ENCODE results near the gene USP36. TPM values are rescaled to one million over a fixed set of nuclear protein-coding genes. Genes with fewer than 3 reads are reported as not detected.

Gene USP36
- total and polyA plus RNA-seq, 12 donors, result 10.0 to 28.8 (median 24.8) TPM

DNA sequence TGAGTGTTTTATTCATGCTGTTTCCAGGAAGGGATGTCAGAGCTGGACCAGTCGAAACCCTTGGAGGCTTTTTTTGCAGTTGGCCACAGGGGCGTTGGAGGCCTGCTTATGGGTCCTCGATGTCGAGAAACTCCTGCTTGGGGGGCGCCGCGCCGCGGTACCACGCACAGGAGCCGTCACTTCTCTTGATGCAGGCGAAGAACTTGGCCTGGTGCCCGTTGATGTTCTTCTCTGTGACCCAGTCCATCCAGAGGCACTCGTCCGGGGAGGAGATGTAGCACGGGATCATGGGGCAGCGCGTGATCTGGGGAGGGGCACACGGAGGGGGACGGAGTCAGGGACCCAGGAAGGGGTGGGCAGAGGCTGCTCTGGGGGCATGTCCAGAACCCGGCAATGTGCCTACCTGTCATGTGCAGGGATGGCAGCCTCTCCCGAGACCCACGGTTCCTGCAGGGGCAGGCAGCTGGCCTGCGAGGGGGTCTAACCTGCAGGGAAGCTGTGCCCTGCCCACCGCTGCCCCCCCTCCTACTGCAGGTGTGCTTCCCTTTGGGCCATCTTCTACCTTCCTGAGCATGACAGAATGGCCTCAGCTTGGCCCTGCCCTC is 15.0 kb upstream of the USP36 start:
- TF ChIP-seq, protein P1, sequence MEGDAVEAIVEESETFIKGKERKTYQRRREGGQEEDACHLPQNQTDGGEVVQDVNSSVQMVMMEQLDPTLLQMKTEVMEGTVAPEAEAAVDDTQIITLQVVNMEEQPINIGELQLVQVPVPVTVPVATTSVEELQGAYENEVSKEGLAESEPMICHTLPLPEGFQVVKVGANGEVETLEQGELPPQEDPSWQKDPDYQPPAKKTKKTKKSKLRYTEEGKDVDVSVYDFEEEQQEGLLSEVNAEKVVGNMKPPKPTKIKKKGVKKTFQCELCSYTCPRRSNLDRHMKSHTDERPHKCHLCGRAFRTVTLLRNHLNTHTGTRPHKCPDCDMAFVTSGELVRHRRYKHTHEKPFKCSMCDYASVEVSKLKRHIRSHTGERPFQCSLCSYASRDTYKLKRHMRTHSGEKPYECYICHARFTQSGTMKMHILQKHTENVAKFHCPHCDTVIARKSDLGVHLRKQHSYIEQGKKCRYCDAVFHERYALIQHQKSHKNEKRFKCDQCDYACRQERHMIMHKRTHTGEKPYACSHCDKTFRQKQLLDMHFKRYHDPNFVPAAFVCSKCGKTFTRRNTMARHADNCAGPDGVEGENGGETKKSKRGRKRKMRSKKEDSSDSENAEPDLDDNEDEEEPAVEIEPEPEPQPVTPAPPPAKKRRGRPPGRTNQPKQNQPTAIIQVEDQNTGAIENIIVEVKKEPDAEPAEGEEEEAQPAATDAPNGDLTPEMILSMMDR (IDR thresholded peaks at IDR 0.05), result no peak
- DNase-seq (no peak), ATAC-seq (peak in 2 of 8 donors; percentile 13 to 49)
- H3K27me3 ChIP-seq, result no peaks in the 10 kb centered on the region
- H3K9me3 ChIP-seq, result no peaks in the 10 kb centered on the region
- 94% methylated on average over 25 of the region's 25 CpGs for WGBS, 2 donors
- no peak overlapping the region for H3K27ac ChIP-seq
- H3K4me3 ChIP-seq, result no peak overlapping the region
- H3K4me1 ChIP-seq, result no peaks in the 10 kb centered on the region
- intact Hi-C loops (cut with DNase I), result no loop called here
- H3K36me3 ChIP-seq, result peaks cover 0 to 79% (median 29%) of the 10 kb centered on the region in 9 donors

DNA sequence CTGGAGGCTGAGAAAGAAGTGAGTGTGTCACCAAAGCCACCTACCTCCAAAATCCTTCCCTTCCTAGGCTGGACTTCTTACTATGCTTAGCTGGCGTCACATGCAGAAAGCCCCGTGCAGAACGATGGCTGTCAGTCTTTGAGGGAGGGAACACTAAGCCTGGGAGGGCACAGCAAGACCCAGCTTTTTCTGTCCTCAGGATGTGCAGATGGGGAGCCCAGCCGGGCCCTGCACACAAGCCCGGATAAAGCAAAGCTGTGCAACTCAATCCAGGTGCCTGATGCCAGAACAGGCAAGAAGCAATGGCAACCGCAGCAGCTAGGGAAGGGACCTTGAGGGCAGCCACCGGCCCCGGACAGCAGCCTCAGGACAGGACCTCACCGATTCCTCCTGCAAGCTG is 13.9 kb upstream of the USP36 start:
- no peak for DNase-seq
- ATAC-seq, result no peak
- Histone ChIP-seq H3K4me3 (no peak overlapping the region), H3K36me3 (peaks cover 0 to 71% (median 29%) of the 10 kb centered on the region in 9 donors), H3K4me1 (no peaks in the 10 kb centered on the region), H3K27ac (no peak overlapping the region), H3K9me3 (no peaks in the 10 kb centered on the region), H3K27me3 (no peaks in the 10 kb centered on the region)
- 75 to 89% methylated on average over 9 of the region's 9 CpGs for WGBS, 2 donors
- TF ChIP-seq, protein P1 (IDR thresholded peaks at IDR 0.05), result no peak
- intact Hi-C loops (cut with DNase I), result no loop called here

DNA sequence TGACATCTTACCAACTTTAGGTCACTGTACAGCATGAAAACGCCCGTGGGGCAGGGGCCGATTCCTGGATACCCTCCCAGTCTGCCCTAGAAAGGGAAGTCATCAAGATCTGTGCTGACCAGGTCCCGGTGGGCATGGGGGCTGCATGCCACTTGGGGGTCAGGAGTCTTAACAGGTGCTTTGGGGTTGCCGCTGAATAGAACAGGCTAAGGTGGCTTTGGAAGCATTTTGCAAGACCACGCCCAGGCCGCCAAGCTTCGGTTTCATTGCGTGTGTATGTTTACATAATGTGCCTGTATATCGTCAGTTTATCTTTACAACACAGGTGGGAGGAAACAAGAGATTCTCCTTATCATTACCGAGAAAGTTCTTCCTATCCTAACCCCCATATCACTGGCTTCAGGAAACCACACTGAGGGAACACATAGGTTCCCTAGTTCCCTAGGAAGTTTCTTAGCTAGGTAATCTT is 13.3 kb upstream of the USP36 start:
- no peak for DNase-seq
- H3K4me3 ChIP-seq, result no peak overlapping the region

DNA sequence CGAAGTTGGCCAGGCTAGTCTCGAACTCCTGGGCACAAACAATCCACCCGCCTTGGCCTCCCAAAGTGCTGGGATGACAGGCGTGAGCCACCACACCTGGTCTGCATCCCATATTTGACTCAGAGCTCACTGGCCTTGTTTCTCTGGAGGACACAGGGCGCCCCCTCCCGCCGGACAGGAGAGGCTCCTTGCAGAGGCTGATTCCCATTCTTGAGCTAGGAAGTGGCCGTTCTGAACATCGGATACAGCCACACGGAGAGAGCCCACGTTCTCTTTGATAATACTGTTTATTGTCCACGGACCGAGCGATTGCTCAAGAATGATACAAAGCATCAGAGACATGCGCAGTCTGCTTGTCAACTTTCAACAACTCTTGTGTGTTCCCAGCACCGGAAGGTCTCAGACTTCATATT is 12.1 kb upstream of the USP36 start:
- no peak overlapping the region for H3K27ac ChIP-seq
- ATAC-seq, result no peak
- H3K4me1 ChIP-seq, result no peaks in the 10 kb centered on the region
- intact Hi-C loops (cut with DNase I), result no loop called here
- peaks cover 0 to 58% (median 29%) of the 10 kb centered on the region in 9 donors for H3K36me3 ChIP-seq
- no peak for DNase-seq
- H3K4me3 ChIP-seq, result no peak overlapping the region
- 77 to 79% methylated on average over 16 of the region's 16 CpGs for WGBS, 2 donors
- H3K9me3 ChIP-seq, result no peaks in the 10 kb centered on the region
- TF ChIP-seq, protein P1 (IDR thresholded peaks at IDR 0.05), result peak in 1 of 9 donors; percentile 14
- no peaks in the 10 kb centered on the region for H3K27me3 ChIP-seq

More for the DNA sequence above, 13.3 kb upstream of the USP36 start:
- H3K27me3 ChIP-seq, result no peaks in the 10 kb centered on the region
- H3K9me3 ChIP-seq, result no peaks in the 10 kb centered on the region
- whole genome bisulfite sequencing, 2 donors, result 78 to 81% methylated on average over 11 of the region's 11 CpGs
- intact Hi-C loops (cut with DNase I), result no loop called here
- no peaks in the 10 kb centered on the region for H3K4me1 ChIP-seq
- H3K27ac ChIP-seq, result no peak overlapping the region
- peaks cover 0 to 69% (median 29%) of the 10 kb centered on the region in 9 donors for H3K36me3 ChIP-seq
- no peak for ATAC-seq
- TF ChIP-seq, protein P1 (IDR thresholded peaks at IDR 0.05), result no peak

Data from heart right ventricle (tissue), 16 donors.